OCI-LY3 (cell line): ENCODE measurements around the gene COX6B2.

Experiments
- H2AFZ ChIP-seq: fragments of 200-600, 300-600 bp; shearing (Covaris generic); 2 replicates; pipeline ENCODE4 v1.6.0; 2014; ENCODE audit warnings: antibody characterized with exemption, low read depth, low read length
- H3K27ac ChIP-seq: fragments of 200-600, 300-600 bp; sonication (generic); 2 replicates; pipeline ENCODE4 v1.5.1; 2014; ENCODE audit warnings: mild to moderate bottlenecking, low read length, moderate library complexity, mixed read lengths
- H3K27me3 ChIP-seq: fragments of 200-600, 300-600 bp; sonication (generic); 2 replicates; pipeline ENCODE4 v1.6.1; 2014; ENCODE audit warnings: low read depth, low read length, mixed read lengths
- H3K36me3 ChIP-seq: fragments of 200-600, 300-600 bp; sonication (generic); replicated peaks from 2 replicates; pipeline ENCODE3; 2014; ENCODE audit warnings: low read depth, low read length, mixed read lengths
- H3K4me1 ChIP-seq: fragments of 300-600, 200-600 bp; sonication (generic); 2 replicates; pipeline ENCODE4 v1.6.1; 2014; ENCODE audit warnings: low read length, mixed read lengths
- H3K4me2 ChIP-seq: fragments of 200-600, 300-600 bp; sonication (generic); 2 replicates; pipeline ENCODE4 v1.6.1; 2014; ENCODE audit warnings: low read length, mixed read lengths
- H3K4me3 ChIP-seq: fragments of 300-600, 200-600 bp; sonication (generic); 2 replicates; pipeline ENCODE4 v1.5.1; 2014; ENCODE audit warnings: antibody characterized with exemption, mild to moderate bottlenecking, low read length, moderate library complexity
- H3K79me2 ChIP-seq: fragments of 300-600, 200-600 bp; shearing (Covaris generic); 2 replicates; pipeline ENCODE4 v1.6.1; 2014; ENCODE audit warnings: mild to moderate bottlenecking, low read length, mixed read lengths
- H3K9ac ChIP-seq: fragments of 300-600, 200-600 bp; shearing (Covaris generic); 2 replicates; pipeline ENCODE4 v1.6.0; 2014; ENCODE audit warnings: mild to moderate bottlenecking, low read length, moderate library complexity
- H3K9me3 ChIP-seq: fragments of 200-600, 300-600 bp; shearing (Covaris generic); 2 replicates; pipeline ENCODE4 v1.6.1; 2014; ENCODE audit warnings: low read length, mixed read lengths; ENCODE audit not compliant: insufficient read depth
- H4K20me1 ChIP-seq: fragments of 200-600, 300-600 bp; sonication (generic); 2 replicates; pipeline ENCODE4 v1.6.1; 2016; ENCODE audit warnings: low read length, mixed read lengths; ENCODE audit not compliant: insufficient read depth
- EZH2phosphoT487 ChIP-seq: fragments of 200-600 bp; shearing (Covaris generic); IDR thresholded peaks from 2 replicates; pipeline ENCODE4 v1.6.1; 2018; ENCODE audit warnings: antibody characterized with exemption, mixed run types, low read depth
- TF ChIP-seq, protein P1 (sequence below): fragments of 200-600, 300-600 bp; sonication (generic); IDR thresholded peaks from 2 replicates; pipeline ENCODE4 v1.5.1; 2014; ENCODE audit warnings: antibody characterized with exemption, low read length, low read depth

COX6B2 gene

DNA sequence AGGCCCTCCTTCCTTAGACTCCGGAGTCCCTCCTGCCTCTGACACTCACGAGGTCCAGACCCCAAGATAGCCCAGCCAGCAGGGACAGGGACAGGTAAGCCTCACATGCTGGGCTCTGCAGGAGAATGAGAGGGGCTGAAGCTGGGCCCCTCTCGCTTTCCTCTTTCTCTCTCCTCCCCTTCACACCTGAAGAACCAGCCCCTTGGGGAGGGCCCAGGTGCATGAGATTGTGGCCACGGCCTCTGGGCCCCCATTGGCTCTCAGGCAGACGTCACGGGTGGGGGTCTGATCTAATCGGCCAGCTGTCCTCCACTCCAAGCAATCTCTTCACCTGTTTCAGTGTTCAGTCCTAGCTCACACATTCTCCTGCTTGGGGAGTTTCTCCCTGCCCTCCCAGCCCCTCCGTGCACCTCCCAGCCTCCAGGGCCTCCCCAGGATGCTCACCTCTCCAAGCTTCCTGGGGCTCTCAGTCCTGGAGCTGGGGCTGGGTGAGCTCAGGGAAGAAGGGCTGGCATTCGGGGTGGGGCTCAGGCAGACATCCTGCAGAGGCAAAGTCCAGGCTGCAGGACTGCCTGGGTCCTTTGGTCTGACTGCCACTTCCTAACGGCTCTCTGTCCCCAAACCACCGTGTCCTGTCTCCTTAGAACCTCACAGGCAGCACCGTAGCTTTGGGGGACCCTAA lies 32.2 kb downstream of the COX6B2 start:
- TF ChIP-seq EZH2phosphoT487, result no peak
- TF ChIP-seq, protein P1, sequence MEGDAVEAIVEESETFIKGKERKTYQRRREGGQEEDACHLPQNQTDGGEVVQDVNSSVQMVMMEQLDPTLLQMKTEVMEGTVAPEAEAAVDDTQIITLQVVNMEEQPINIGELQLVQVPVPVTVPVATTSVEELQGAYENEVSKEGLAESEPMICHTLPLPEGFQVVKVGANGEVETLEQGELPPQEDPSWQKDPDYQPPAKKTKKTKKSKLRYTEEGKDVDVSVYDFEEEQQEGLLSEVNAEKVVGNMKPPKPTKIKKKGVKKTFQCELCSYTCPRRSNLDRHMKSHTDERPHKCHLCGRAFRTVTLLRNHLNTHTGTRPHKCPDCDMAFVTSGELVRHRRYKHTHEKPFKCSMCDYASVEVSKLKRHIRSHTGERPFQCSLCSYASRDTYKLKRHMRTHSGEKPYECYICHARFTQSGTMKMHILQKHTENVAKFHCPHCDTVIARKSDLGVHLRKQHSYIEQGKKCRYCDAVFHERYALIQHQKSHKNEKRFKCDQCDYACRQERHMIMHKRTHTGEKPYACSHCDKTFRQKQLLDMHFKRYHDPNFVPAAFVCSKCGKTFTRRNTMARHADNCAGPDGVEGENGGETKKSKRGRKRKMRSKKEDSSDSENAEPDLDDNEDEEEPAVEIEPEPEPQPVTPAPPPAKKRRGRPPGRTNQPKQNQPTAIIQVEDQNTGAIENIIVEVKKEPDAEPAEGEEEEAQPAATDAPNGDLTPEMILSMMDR, result no peak
- H4K20me1 ChIP-seq, result no peaks in the 10 kb centered on the region
- no peak overlapping the region for H3K4me2 ChIP-seq
- no peaks in the 10 kb centered on the region for H3K36me3 ChIP-seq
- H3K27ac ChIP-seq, result no peak overlapping the region
- H3K27me3 ChIP-seq, result no peaks in the 10 kb centered on the region
- H3K4me1 ChIP-seq, result peaks cover 6% of the 10 kb centered on the region; the same call in 1 of the 2 replicates
- no peak overlapping the region for H3K4me3 ChIP-seq
- H3K9ac ChIP-seq, result no peak overlapping the region
- no peaks in the 10 kb centered on the region for H3K9me3 ChIP-seq
- no peaks in the 10 kb centered on the region for H3K79me2 ChIP-seq
- H2AFZ ChIP-seq, result no peak overlapping the region

DNA sequence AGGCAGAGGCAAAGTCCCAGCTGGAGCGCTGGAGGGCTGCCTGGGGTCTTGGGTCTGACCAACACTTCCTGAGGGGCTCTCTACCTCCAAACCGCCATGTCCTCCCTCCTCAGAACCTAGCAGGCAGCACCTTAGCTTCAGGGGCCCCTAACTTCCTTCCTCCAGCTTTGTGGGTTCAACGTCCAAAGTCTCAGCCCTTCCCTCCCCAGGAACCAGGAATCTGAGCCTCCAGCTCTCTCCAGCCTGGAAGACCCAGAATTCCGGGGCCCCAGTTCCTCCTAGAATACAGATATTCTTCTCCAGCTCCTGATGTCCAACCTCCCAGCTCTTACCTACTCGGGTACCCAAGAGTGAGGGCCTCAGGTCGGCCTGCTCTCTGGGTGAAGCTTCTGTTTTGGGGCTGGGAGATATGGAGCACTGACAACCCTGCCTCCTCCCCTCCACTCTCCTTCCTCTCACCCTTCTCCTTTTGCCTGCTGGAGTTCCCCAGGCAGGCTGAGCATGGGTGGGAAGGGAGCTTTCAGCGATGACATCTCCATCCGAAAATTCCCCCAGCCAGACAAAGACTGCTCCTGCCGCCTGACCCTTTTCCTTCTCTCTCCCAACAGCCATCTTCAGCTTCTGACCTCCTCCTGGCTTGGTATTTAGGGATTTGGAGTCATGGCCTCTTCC lies 32.9 kb downstream of the COX6B2 start:
- Histone ChIP-seq H3K36me3 (no peaks in the 10 kb centered on the region), H3K4me1 (peaks cover 6% of the 10 kb centered on the region; the same call in 1 of the 2 replicates), H3K9ac (no peak overlapping the region), H2AFZ (no peak overlapping the region), H3K9me3 (no peaks in the 10 kb centered on the region), H4K20me1 (no peaks in the 10 kb centered on the region), H3K27me3 (no peaks in the 10 kb centered on the region), H3K79me2 (no peaks in the 10 kb centered on the region), H3K4me2 (no peak overlapping the region), H3K4me3 (no peak overlapping the region), H3K27ac (no peak overlapping the region)
- TF ChIP-seq, protein P1, result no peak
- no peak for TF ChIP-seq EZH2phosphoT487

DNA sequence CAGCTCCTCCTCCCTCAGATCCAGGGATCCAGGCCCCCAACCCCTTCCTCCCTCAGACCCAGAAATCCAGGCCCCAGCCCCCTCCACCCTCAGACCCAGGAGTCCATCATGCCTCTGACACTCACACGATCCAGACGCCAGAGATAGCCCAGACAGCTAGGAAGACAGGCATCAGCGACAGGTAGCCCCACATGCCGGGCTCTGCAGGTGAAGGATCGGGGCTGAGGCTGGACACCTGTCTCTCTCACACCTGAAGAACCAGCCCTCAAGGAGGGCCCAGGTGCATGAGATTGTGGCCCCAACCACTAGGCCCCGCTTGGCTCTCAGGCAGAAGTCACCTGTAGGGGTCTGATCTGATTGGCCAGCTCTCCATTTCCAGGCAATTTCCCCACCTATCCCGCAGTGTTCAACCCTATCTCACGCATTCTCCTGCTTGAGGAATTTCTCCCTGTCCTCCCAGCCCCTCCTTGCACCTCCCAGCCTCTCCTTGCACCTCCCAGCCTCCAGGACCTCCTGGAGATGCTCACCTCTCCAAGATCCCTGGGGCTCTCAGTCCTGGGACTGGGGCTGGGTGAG lies 33.6 kb downstream of the COX6B2 start:
- Histone ChIP-seq H2AFZ (no peak overlapping the region), H3K79me2 (no peaks in the 10 kb centered on the region), H3K9me3 (no peaks in the 10 kb centered on the region), H3K4me1 (peaks cover 6% of the 10 kb centered on the region; the same call in 1 of the 2 replicates), H3K4me3 (no peak overlapping the region), H4K20me1 (no peaks in the 10 kb centered on the region), H3K36me3 (no peaks in the 10 kb centered on the region), H3K9ac (no peak overlapping the region), H3K27me3 (no peaks in the 10 kb centered on the region), H3K27ac (no peak overlapping the region), H3K4me2 (no peak overlapping the region)
- TF ChIP-seq EZH2phosphoT487, result no peak
- TF ChIP-seq, protein P1, result no peak

DNA sequence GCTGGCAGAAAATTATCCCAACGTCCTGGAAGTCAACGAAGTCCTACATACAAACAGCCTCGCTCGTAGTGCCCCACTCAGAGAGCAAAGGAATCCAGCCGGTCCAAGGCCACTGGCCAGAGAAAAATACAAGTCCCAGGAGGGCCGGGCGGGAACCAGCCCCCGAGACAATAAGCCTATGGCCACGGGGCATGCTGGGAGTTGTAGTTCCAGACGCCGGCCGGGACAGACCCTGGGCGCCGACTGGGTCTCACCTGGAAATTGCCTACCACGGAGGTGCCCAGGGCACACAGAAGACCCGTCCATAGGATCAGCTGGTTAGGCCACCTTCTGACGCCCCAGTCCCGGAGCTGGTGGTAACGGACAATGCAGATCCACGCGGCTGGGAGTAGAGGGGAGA lies 34.7 kb downstream of the COX6B2 start:
- Histone ChIP-seq H3K4me3 (no peak overlapping the region), H3K36me3 (no peaks in the 10 kb centered on the region), H3K79me2 (no peaks in the 10 kb centered on the region), H3K27ac (no peak overlapping the region), H3K4me1 (peaks cover 2% of the 10 kb centered on the region; the same call in 1 of the 2 replicates), H3K9ac (no peak overlapping the region), H3K27me3 (no peaks in the 10 kb centered on the region), H4K20me1 (no peaks in the 10 kb centered on the region), H3K4me2 (peak overlapping the region; percentile 17; the same call in 1 of the 2 replicates), H3K9me3 (no peaks in the 10 kb centered on the region), H2AFZ (no peak overlapping the region)
- no peak for TF ChIP-seq EZH2phosphoT487
- TF ChIP-seq, protein P1, result no peak
